CD4-positive, alpha-beta T cell (primary cell): ENCODE data around the gene CACNA1G. TPM values are rescaled to one million over a fixed set of nuclear protein-coding genes. Genes with fewer than 3 reads are reported as not detected.
A peak's percentile ranks its signal among the peaks of the same experiment; 100 is the strongest.

Source experiments
- ATAC-seq: fragments of 200-7000 bp; cut with Tn5 transposase; one replicate; pipeline ENCODE4 v1.10.0; 2022; ENCODE audit warnings: mild to moderate bottlenecking; ENCODE audit not compliant: poor library complexity
- CTCF ChIA-PET: fragments of 350-600 bp; sonication (Branson Sonifier 250); formaldehyde crosslinking; loops from one replicate; lab custom pipeline; 2021; ENCODE audit warnings: antibody characterized with exemption, inconsistent platforms; lab: Charles Lee
- POLR2A ChIA-PET: fragments of 350-600 bp; sonication (Branson Sonifier 250); formaldehyde crosslinking; loops from one replicate; lab custom pipeline; 2021; ENCODE audit warnings: antibody characterized with exemption, inconsistent platforms; lab: Charles Lee
- DNase-seq, 14 experiments: peaks; one replicate each; pipeline ENCODE4 v3.0.0-alpha.2; 2013 to 2020; ENCODE audit warnings: mixed read lengths in 2 of 14
- H3K27ac ChIP-seq, 2 donors: one replicate each; pipeline versions ENCODE4 v1.5.1 to v1.7.0; 2013; ENCODE audit warnings: low read length in 2 of 2, low read depth in 1 of 2, mild to moderate bottlenecking in 1 of 2
- H3K27me3 ChIP-seq, 2 experiments: 1 replicate in 1 of 2; 2 replicates in 1 of 2; pipeline versions ENCODE4 v1.6.1 to v1.7.0; 2013; ENCODE audit warnings: low read length in 2 of 2, control low read depth in 1 of 2, mild to moderate bottlenecking in 1 of 2, moderate library complexity in 1 of 2; ENCODE audit not compliant: insufficient read depth in 2 of 2, control insufficient read depth in 1 of 2
- H3K36me3 ChIP-seq: one replicate; pipeline ENCODE4 v1.6.1; 2013; ENCODE audit warnings: low read length, control low read depth; ENCODE audit not compliant: insufficient read depth
- H3K4me1 ChIP-seq: one replicate; pipeline ENCODE4 v1.6.1; 2013; ENCODE audit warnings: low read length, control low read depth; ENCODE audit not compliant: insufficient read depth
- H3K4me3 ChIP-seq: one replicate; pipeline ENCODE4 v1.5.1; 2013; ENCODE audit warnings: mild to moderate bottlenecking, low read length, moderate library complexity
- H3K9me3 ChIP-seq, 2 experiments: 1 replicate in 1 of 2; 2 replicates in 1 of 2; pipeline versions ENCODE4 v1.6.1 to v1.7.0; 2013; ENCODE audit warnings: low read length in 2 of 2, mild to moderate bottlenecking in 2 of 2, control low read depth in 1 of 2, moderate library complexity in 1 of 2; ENCODE audit not compliant: control insufficient read depth in 1 of 2, insufficient read depth in 1 of 2
- H3K27ac Mint-ChIP-seq: one replicate; pipeline ENCODE4 v1.8.0; 2020; ENCODE audit warnings: mixed read lengths
- H3K27me3 Mint-ChIP-seq: one replicate; pipeline ENCODE4 v1.8.0; 2021; ENCODE audit warnings: mixed read lengths
- H3K36me3 Mint-ChIP-seq: one replicate; pipeline ENCODE4 v1.8.0; 2021; ENCODE audit warnings: low read depth, mixed read lengths
- H3K4me1 Mint-ChIP-seq: one replicate; pipeline ENCODE4 v1.8.0; 2021; ENCODE audit warnings: low read depth, mixed read lengths
- H3K4me3 Mint-ChIP-seq: one replicate; pipeline ENCODE4 v1.8.0; 2020; ENCODE audit warnings: mild to moderate bottlenecking, mixed read lengths
- H3K9me3 Mint-ChIP-seq: one replicate; pipeline ENCODE4 v1.8.0; 2020; ENCODE audit warnings: mixed read lengths
- CTCF ChIP-seq: fragments of 200-600 bp; IDR thresholded peaks from one replicate; pipeline ENCODE4 v1.8.0; 2022; ENCODE audit warnings: antibody characterized with exemption, mild to moderate bottlenecking
- intact Hi-C, 2 experiments: fragments of 100-400 bp; cut with DNase I in 1 of 2; cut with micrococcal nuclease in 1 of 2; formaldehyde crosslinking; loops; one replicate each; pipeline versions ENCODE4 v1.15.1 to v1.9.0; 2023 to 2025; cut with DNase I, micrococcal nuclease
- total RNA-seq, 174 experiments: library from RNA in 2 of 174; stranded (reverse) in 2 of 174; gene quantifications; one replicate each; pipeline ENCODE4 v1.2.3 and lab custom pipeline; 2021 to 2026

CACNA1G gene
- total RNA-seq, 2 experiments from 2014 or later = not detected

GRCh38 chr17:50558091-50558490 lies 2.4 kb upstream of the CACNA1G start:
- Mint-ChIP-seq H3K27ac (no peak overlapping the region), H3K9me3 (no peaks in the 10 kb centered on the region), H3K4me1 (peaks cover 27% of the 10 kb centered on the region), H3K36me3 (no peaks in the 10 kb centered on the region), H3K4me3 (peak overlapping the region; percentile 45), H3K27me3 (peaks cover 55% of the 10 kb centered on the region)
- no peaks in the 10 kb centered on the region for H3K36me3 ChIP-seq
- peaks cover 45 to 46% of the 10 kb centered on the region in 2 experiments for H3K27me3 ChIP-seq
- intact Hi-C loops = loop anchor here in 1 of 2 experiments (5.0 kb wide), 1 partner anchor 136 kb away; no protein-coding TSS in a partner anchor
- ATAC-seq (no peak), DNase-seq (no peak)
- no peak overlapping the region for H3K4me3 ChIP-seq
- H3K27ac ChIP-seq = no peak overlapping the region
- peaks cover 41% of the 10 kb centered on the region for H3K4me1 ChIP-seq
- peaks cover 0 to 24% of the 10 kb centered on the region in 2 experiments for H3K9me3 ChIP-seq
- ChIA-PET CTCF (no interaction called here), POLR2A (no interaction called here)
- no peak for TF ChIP-seq CTCF

- POLR2A ChIA-PET = no interaction called here
- H3K36me3 ChIP-seq = no peaks in the 10 kb centered on the region
- H3K27me3 ChIP-seq = peaks cover 50 to 51% of the 10 kb centered on the region in 2 experiments
- peak overlapping the region; percentile 45 for H3K4me3 Mint-ChIP-seq
- peak overlapping the region; percentile 60 for H3K4me3 ChIP-seq
- intact Hi-C loops = loop anchor here in 1 of 2 experiments (5.0 kb wide), 1 partner anchor 136 kb away; no protein-coding TSS in a partner anchor
- H3K27me3 Mint-ChIP-seq = peaks cover 60% of the 10 kb centered on the region
- TF ChIP-seq CTCF = no peak
- no peak overlapping the region for H3K27ac ChIP-seq
- ATAC-seq (no peak), DNase-seq (no peak)
- peaks cover 0 to 24% of the 10 kb centered on the region in 2 experiments for H3K9me3 ChIP-seq
- H3K9me3 Mint-ChIP-seq = no peaks in the 10 kb centered on the region
- peaks cover 41% of the 10 kb centered on the region for H3K4me1 ChIP-seq
- no peaks in the 10 kb centered on the region for H3K36me3 Mint-ChIP-seq
- H3K27ac Mint-ChIP-seq = no peak overlapping the region
- peaks cover 27% of the 10 kb centered on the region for H3K4me1 Mint-ChIP-seq
- CTCF ChIA-PET = no interaction called here
Observed at GRCh38 chr17:50558581-50558940, 2.0 kb upstream of the CACNA1G start.

GRCh38 chr17:50558941-50559614 lies 1.4 kb upstream of the CACNA1G start:
- CTCF ChIA-PET = interaction anchor here (0.9 kb wide), 1 partner anchor 27 kb away, joined by 3 read pairs; the partner anchor contains the start of gene EPN3
- no peak for TF ChIP-seq CTCF
- intact Hi-C loops = loop anchor here in 1 of 2 experiments (5.0 kb wide), 1 partner anchor 137 kb away; no protein-coding TSS in a partner anchor
- no peak overlapping the region for H3K27ac Mint-ChIP-seq
- H3K27me3 Mint-ChIP-seq = peaks cover 65% of the 10 kb centered on the region
- peak; percentile 15 for ATAC-seq
- no peaks in the 10 kb centered on the region for H3K9me3 Mint-ChIP-seq
- peaks cover 27% of the 10 kb centered on the region for H3K4me1 Mint-ChIP-seq
- Histone ChIP-seq H3K4me3 (peak overlapping the region; percentile 60), H3K27ac (no peak overlapping the region), H3K4me1 (peaks cover 41% of the 10 kb centered on the region), H3K27me3 (peaks cover 54 to 56% of the 10 kb centered on the region in 2 experiments), H3K36me3 (no peaks in the 10 kb centered on the region), H3K9me3 (peaks cover 0 to 24% of the 10 kb centered on the region in 2 experiments)
- H3K4me3 Mint-ChIP-seq = peak overlapping the region; percentile 82
- DNase-seq = peak in 3 of 14 experiments; percentile 39 to 48 (median 43)
- POLR2A ChIA-PET = interaction anchor here (4.5 kb wide), 1 partner anchor 17 kb away, joined by 19 read pairs; no protein-coding TSS in a partner anchor
- H3K36me3 Mint-ChIP-seq = no peaks in the 10 kb centered on the region
